ENCODE results near the gene PDE7B.

PDE7B gene

GRCh38 chr6:135904666-135905065 is 53.2 kb downstream of the PDE7B start:
- no peak for DNase-seq (ENCODE audit: low read depth)
- H3K4me3 ChIP-seq (ENCODE audit: control insufficient read depth, low read depth, low read length) = no peak overlapping the region
- no peak for TF ChIP-seq CTCF (IDR thresholded peaks at IDR 0.05; ENCODE audit: control insufficient read depth, insufficient read depth, low read depth, low read length, missing control alignments)

DNA sequence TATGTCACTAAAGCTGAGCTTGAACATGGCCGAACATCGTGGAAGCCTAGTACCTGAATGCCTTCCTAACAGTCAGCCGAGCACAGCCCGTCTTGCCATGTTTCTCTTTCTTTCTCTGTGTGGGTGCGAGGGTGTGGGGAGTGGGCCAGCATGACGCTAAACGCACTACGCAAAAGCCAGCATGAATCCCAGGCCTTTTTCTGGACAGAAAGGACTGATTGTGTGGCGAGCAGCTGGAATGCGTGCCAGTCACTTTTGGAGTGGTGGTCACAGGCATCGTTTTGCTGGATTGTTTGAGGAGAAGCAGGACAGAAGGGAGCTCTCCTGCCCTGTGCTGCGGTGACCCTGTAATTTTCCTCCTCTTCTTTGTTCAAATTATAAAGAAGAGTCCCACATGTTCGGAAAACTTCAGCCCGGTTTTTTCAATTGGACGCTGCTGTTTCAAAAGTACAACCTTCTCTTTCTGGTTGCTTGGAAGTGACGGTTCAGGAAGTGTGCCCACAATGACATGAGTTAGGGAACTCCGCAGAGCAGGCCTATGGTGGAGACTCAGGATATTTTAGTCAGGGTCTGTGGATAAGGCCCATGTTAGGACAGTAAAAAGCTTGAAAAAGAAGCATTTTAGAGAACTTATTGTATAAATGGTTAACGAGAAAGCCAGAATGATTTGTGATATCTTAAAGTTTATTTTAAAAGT is 54.3 kb downstream of the PDE7B start:
- no peak overlapping the region for H3K4me3 ChIP-seq (ENCODE audit: control insufficient read depth, low read depth, low read length)
- no peak for DNase-seq (ENCODE audit: low read depth)
- no peak for TF ChIP-seq CTCF (IDR thresholded peaks at IDR 0.05; ENCODE audit: control insufficient read depth, insufficient read depth, low read depth, low read length, missing control alignments)

GRCh38 chr6:135906542-135906941 is 55.0 kb downstream of the PDE7B start:
- H3K4me3 ChIP-seq (ENCODE audit: control insufficient read depth, low read depth, low read length) = no peak overlapping the region
- DNase-seq (ENCODE audit: low read depth) = no peak
- TF ChIP-seq CTCF (IDR thresholded peaks at IDR 0.05; ENCODE audit: control insufficient read depth, insufficient read depth, low read depth, low read length, missing control alignments) = no peak

DNA sequence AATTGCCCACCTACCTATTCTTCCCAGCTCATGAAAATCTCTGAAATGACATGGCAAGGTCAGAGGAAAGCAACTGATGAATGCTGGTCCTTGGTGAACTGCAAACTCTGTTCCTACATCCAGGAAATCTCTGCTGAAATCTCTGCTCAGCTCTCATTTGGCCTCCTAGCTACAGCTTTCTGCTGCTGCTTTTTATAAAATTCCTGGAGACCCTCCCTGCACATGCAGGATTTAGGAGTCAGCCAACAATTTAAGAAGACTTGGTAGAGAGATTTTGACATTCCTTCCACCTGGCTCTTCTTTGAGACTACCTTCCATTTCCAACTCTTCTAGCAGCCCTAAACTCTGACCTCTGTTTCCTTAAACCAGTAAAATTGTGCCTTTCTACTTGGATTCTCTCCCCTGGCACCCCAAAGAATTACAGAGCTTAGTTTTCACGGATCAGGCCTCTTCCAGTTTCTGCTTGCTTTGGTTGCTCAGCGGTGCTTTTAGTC is 55.5 kb downstream of the PDE7B start:
- DNase-seq (ENCODE audit: low read depth) = no peak
- no peak for TF ChIP-seq CTCF (IDR thresholded peaks at IDR 0.05; ENCODE audit: control insufficient read depth, insufficient read depth, low read depth, low read length, missing control alignments)
- H3K4me3 ChIP-seq (ENCODE audit: control insufficient read depth, low read depth, low read length) = no peak overlapping the region

DNA sequence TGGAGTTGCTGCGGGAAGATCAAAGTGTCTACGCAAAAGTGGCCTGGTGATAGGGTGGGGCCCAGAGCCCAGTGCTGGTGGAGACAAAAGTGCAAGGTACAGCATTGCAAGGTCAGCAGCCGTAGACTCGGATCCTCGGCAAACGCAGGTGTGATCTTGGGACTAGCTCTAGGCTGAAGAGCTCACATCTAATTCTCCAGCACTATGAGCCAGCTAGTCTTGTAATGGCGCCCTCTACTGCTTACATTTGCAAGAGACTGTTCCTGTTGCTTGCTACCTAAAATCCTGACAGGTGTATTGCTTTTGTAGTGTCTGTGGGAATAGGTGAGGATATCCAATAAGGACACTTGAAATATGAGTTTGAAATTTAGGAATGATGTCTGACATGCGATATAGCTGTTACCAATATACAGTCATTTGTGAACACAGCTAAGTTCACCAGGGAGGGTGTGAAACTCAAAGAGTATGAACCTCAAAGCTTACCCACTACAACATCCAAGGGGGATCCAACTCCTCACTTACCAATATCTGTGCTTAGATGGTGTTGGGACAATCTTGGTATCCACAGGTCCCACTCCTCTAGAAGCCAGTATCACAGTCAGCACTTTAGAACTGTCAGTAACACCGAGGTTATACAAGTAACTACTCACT is 58.4 kb downstream of the PDE7B start:
- TF ChIP-seq CTCF (IDR thresholded peaks at IDR 0.05; ENCODE audit: control insufficient read depth, insufficient read depth, low read depth, low read length, missing control alignments) = peak; percentile 46
- no peak for DNase-seq (ENCODE audit: low read depth)
- no peak overlapping the region for H3K4me3 ChIP-seq (ENCODE audit: control insufficient read depth, low read depth, low read length)

DNA sequence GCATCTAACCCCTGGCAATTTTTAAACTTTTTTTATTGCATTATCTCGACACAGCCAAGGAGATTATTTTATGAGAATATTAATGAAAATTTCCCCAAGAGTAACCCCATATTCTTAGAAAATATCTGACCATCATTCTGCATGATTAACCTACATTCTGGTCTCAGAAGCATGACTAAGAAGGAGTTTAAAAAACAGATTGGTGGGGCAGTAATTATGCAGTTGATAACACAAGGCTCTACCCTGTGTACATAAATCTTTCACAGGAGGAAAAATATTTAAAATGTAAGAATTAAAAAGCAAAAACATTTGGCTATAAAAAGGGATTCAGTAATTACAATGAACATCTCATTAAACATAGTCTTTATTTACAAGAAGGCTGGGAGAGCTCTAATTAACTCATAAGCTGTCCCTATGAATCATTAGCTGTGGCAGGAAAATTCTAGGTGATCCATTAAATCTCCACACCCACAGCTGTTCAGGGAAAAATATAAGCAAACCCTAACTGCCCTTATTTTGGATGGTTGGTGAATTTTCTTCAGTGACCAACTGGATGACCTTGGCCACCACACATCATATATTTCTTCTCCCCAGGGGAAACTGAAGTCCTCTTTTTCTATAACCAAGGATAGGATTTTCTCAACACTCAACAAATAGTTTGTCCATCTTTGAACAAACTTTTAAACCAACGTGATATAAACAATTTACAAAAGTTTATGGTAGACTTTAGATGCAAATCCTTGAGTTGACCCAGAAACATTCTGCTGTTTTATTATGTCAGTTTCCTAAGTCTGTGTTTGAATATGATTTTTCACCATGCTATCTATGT is 59.5 kb downstream of the PDE7B start:
- DNase-seq (ENCODE audit: low read depth) = no peak
- no peak overlapping the region for H3K4me3 ChIP-seq (ENCODE audit: control insufficient read depth, low read depth, low read length)
- TF ChIP-seq CTCF (IDR thresholded peaks at IDR 0.05; ENCODE audit: control insufficient read depth, insufficient read depth, low read depth, low read length, missing control alignments) = no peak

All from AG09309 (cell line).